Measurements from ENCODE around the gene PAFAH1B2.

DNA sequence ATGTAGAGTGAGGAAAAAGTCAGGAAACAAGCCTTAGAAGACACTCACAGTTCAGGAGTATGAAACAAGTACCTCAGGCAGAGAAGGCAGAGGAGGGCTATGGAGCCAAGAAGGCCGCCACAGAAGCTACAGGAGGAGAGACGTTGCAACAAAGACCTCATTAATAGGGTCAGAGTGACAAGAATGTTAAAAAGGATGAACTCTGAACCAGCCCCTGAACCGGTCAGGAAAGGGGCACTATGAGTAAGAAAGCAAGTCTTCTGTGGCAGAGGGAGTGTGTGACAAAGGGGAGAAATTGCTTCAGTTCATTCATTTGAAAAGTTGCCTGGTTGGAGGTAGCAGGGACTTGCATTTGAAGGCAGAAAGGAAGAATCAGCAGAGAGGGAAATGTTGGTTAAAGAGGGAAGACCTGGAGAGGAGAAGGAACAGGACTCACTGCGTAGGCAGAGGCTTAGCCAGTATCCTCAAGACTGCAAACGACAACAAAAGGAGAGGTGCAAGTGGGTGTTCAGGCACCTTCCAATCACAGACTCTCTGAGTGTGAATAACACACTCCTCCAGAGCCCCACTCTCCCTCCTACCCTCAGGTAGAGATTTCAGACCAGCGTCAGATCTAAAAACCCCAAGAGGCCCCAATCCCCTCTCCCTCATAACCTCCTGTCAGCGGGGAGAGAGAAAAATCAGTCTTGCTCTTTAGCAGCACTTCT is 70.5 kb downstream of the PAFAH1B2 start:
- TF ChIP-seq POLR2A (IDR thresholded peaks at IDR 0.05; ENCODE audit: low read depth, low read length), result no peak
- no peak for TF ChIP-seq POLR2AphosphoS5 (IDR thresholded peaks at IDR 0.05; ENCODE audit: low read depth, low read length)

All from GM12892 (cell line).